Neural cell (in vitro differentiated cells): ENCODE results near the gene MCTP2. TPM values are rescaled to one million over a fixed set of nuclear protein-coding genes. Genes with fewer than 3 reads are reported as not detected.

Source experiments
- H2AFZ ChIP-seq: fragments of 200-600, 300-800 bp; sonication (generic), shearing (Covaris generic); 2 replicates; pipeline ENCODE4 v1.6.0; 2014; ENCODE audit warnings: low read depth, mild to moderate bottlenecking, antibody characterized with exemption, low read length, moderate library complexity
- H3F3A ChIP-seq: fragments of 200-600 bp; shearing (Covaris generic); 2 replicates; pipeline ENCODE4 v1.6.1; 2016; ENCODE audit warnings: mild to moderate bottlenecking, moderate library complexity, mixed read lengths, antibody characterized with exemption, low read length; ENCODE audit not compliant: insufficient read depth, poor library complexity, severe bottlenecking
- H3K27ac ChIP-seq: fragments of 200-600, 300-800 bp; sonication (generic), shearing (Covaris generic); 2 replicates; pipeline ENCODE4 v1.5.1; 2014; ENCODE audit warnings: mild to moderate bottlenecking, low read length, moderate library complexity
- H3K27me3 ChIP-seq: fragments of 300-800, 200-600 bp; sonication (generic), shearing (Covaris generic); 2 replicates; pipeline ENCODE4 v1.6.0; 2014; ENCODE audit warnings: mild to moderate bottlenecking, low read depth, low read length, moderate library complexity; ENCODE audit not compliant: insufficient read depth
- H3K36me3 ChIP-seq: fragments of 300-800, 200-600 bp; sonication (generic), shearing (Covaris generic); 2 replicates; pipeline ENCODE4 v1.5.1; 2014; ENCODE audit warnings: mild to moderate bottlenecking, antibody characterized with exemption, low read length, moderate library complexity; ENCODE audit not compliant: insufficient read depth
- H3K4me2 ChIP-seq: fragments of 300-800, 200-600 bp; sonication (generic), shearing (Covaris generic); 2 replicates; pipeline ENCODE4 v1.6.0; 2014; ENCODE audit warnings: mild to moderate bottlenecking, low read length
- H3K4me3 ChIP-seq: fragments of 300-800, 200-600 bp; sonication (generic), shearing (Covaris generic); 2 replicates; pipeline ENCODE4 v1.5.1; 2014; ENCODE audit warnings: mild to moderate bottlenecking, low read length, moderate library complexity
- H3K79me2 ChIP-seq: fragments of 200-600 bp; shearing (Covaris generic); replicated peaks from 2 replicates; pipeline ENCODE4 v1.6.0; 2014; ENCODE audit warnings: mild to moderate bottlenecking, low read length, moderate library complexity; ENCODE audit not compliant: insufficient read depth
- H3K9ac ChIP-seq: fragments of 300-800, 200-600 bp; sonication (generic), shearing (Covaris generic); 2 replicates; pipeline ENCODE4 v1.6.1; 2016; ENCODE audit warnings: mild to moderate bottlenecking, low read length, mixed read lengths
- H3K9me2 ChIP-seq: fragments of 200-600 bp; shearing (Covaris generic); 2 replicates; pipeline ENCODE4 v1.6.1; 2016; ENCODE audit warnings: mild to moderate bottlenecking, low read length, mixed read lengths; ENCODE audit not compliant: insufficient read depth
- H3K9me3 ChIP-seq: fragments of 200-600, 300-800 bp; sonication (generic), shearing (Covaris generic); 2 replicates; pipeline ENCODE4 v1.6.1; 2016; ENCODE audit warnings: mild to moderate bottlenecking, mixed run types, low read length, moderate library complexity, mixed read lengths
- H4K20me1 ChIP-seq: fragments of 200-600 bp; shearing (Covaris generic); 2 replicates; pipeline ENCODE4 v1.6.1; 2016; ENCODE audit warnings: mild to moderate bottlenecking, mixed run types; ENCODE audit not compliant: insufficient read depth
- CTCF ChIP-seq: fragments of 450-650 bp; IDR thresholded peaks from 2 replicates; pipeline ENCODE4 v1.5.1; 2014; ENCODE audit warnings: antibody characterized with exemption, mild to moderate bottlenecking, moderate library complexity; ENCODE audit not compliant: poor library complexity, severe bottlenecking
- EP300 ChIP-seq: fragments of 450-650 bp; conservative IDR thresholded peaks from 2 replicates; pipeline ENCODE4 v1.6.1; 2014; ENCODE audit warnings: antibody characterized with exemption, mild to moderate bottlenecking, moderate library complexity; ENCODE audit not compliant: poor library complexity, severe bottlenecking
- EZH2 ChIP-seq: fragments of 200-600, 300-800 bp; shearing (Covaris generic), sonication (generic); IDR thresholded peaks from 2 replicates; pipeline ENCODE4 v1.6.1; 2014; ENCODE audit warnings: antibody characterized with exemption, low read length, borderline replicate concordance, mild to moderate bottlenecking; ENCODE audit not compliant: insufficient read depth, poor library complexity, severe bottlenecking
- MXI1 ChIP-seq: fragments of 450-650 bp; conservative IDR thresholded peaks from 2 replicates; pipeline ENCODE4 v1.6.1; 2014; ENCODE audit warnings: antibody characterized with exemption, mild to moderate bottlenecking; ENCODE audit not compliant: poor library complexity, severe bottlenecking
- POLR2AphosphoS5 ChIP-seq: IDR thresholded peaks from 2 replicates; pipeline ENCODE4 v1.6.1; 2012
- RAD21 ChIP-seq: fragments of 450-650 bp; conservative IDR thresholded peaks from 2 replicates; pipeline ENCODE4 v1.6.1; 2014; ENCODE audit warnings: antibody characterized with exemption, mild to moderate bottlenecking, moderate library complexity
- REST ChIP-seq: IDR thresholded peaks from 2 replicates; pipeline ENCODE4 v1.6.1; 2012; ENCODE audit warnings: borderline replicate concordance
- SMC3 ChIP-seq: fragments of 450-650 bp; conservative IDR thresholded peaks from 2 replicates; pipeline ENCODE4 v1.6.1; 2014; ENCODE audit warnings: antibody characterized with exemption, mild to moderate bottlenecking, moderate library complexity; ENCODE audit not compliant: poor library complexity
- TAF1 ChIP-seq: IDR thresholded peaks from 2 replicates; pipeline ENCODE4 v1.6.1; 2012; ENCODE audit warnings: low read depth
- polyA plus RNA-seq: library from polyadenylated mRNA; depleted of rRNA; stranded (reverse); fragments of >200 nt; gene quantifications from 2 replicates; pipeline ENCODE4 v1.2.3, GENCODE V29; 2014

The MCTP2 gene
- polyA plus RNA-seq, 1 donor from 2014 or later = not detected

GRCh38 chr15:94228611-94229010 is 2.8 kb upstream of the MCTP2 start:
- no peak overlapping the region for H3K4me3 ChIP-seq
- no peak overlapping the region for H2AFZ ChIP-seq
- no peaks in the 10 kb centered on the region for H4K20me1 ChIP-seq
- H3K9me3 ChIP-seq = no peaks in the 10 kb centered on the region
- H3K79me2 ChIP-seq = no peaks in the 10 kb centered on the region
- H3K36me3 ChIP-seq = no peaks in the 10 kb centered on the region
- no peak overlapping the region for H3K9ac ChIP-seq
- no peak overlapping the region for H3K4me2 ChIP-seq
- peaks cover 46% of the 10 kb centered on the region for H3K27me3 ChIP-seq
- no peaks in the 10 kb centered on the region for H3K9me2 ChIP-seq
- no peak overlapping the region for H3K27ac ChIP-seq
- H3F3A ChIP-seq = no peaks in the 10 kb centered on the region
- TF ChIP-seq EZH2 (no peak), CTCF (no peak), SMC3 (no peak)

- H3F3A ChIP-seq = no peaks in the 10 kb centered on the region
- H3K9me2 ChIP-seq = no peaks in the 10 kb centered on the region
- no peaks in the 10 kb centered on the region for H3K36me3 ChIP-seq
- peaks cover 57% of the 10 kb centered on the region for H3K27me3 ChIP-seq
- H2AFZ ChIP-seq = no peak overlapping the region
- no peaks in the 10 kb centered on the region for H4K20me1 ChIP-seq
- H3K9me3 ChIP-seq = no peaks in the 10 kb centered on the region
- no peak overlapping the region for H3K9ac ChIP-seq
- no peak overlapping the region for H3K4me2 ChIP-seq
- TF ChIP-seq EZH2 (no peak), EP300 (no peak)
- no peaks in the 10 kb centered on the region for H3K79me2 ChIP-seq
- H3K27ac ChIP-seq = no peak overlapping the region
- H3K4me3 ChIP-seq = no peak overlapping the region
These were observed 1.6 kb upstream of the MCTP2 start for GRCh38 chr15:94229591-94230369.

GRCh38 chr15:94230431-94230882 is 904 bp upstream of the MCTP2 start:
- TF ChIP-seq EZH2 (no peak), POLR2AphosphoS5 (no peak), REST (no peak), RAD21 (no peak), TAF1 (no peak), SMC3 (no peak), MXI1 (no peak), EP300 (no peak), CTCF (no peak)
- H3K4me2 ChIP-seq = no peak overlapping the region
- no peaks in the 10 kb centered on the region for H3F3A ChIP-seq
- no peaks in the 10 kb centered on the region for H4K20me1 ChIP-seq
- H3K27me3 ChIP-seq = peaks cover 57% of the 10 kb centered on the region
- H2AFZ ChIP-seq = no peak overlapping the region
- no peak overlapping the region for H3K9ac ChIP-seq
- no peaks in the 10 kb centered on the region for H3K36me3 ChIP-seq
- no peaks in the 10 kb centered on the region for H3K9me2 ChIP-seq
- peak overlapping the region; percentile 72 for H3K4me3 ChIP-seq
- no peak overlapping the region for H3K27ac ChIP-seq
- H3K9me3 ChIP-seq = no peaks in the 10 kb centered on the region
- H3K79me2 ChIP-seq = no peaks in the 10 kb centered on the region
